LHCN-M2 (cell line): ENCODE data around the gene MLNR. TPM values are rescaled to one million over a fixed set of nuclear protein-coding genes. Genes with fewer than 3 reads are reported as not detected.
A peak's percentile ranks its signal among the peaks of the same experiment; 100 is the strongest.

ENCODE experiments used
- DNase-seq: peaks from one replicate; pipeline ENCODE4 v3.0.0-alpha.2; 2012; ENCODE audit warnings: low read depth
- total RNA-seq: library from RNA; depleted of rRNA; stranded (reverse); fragments of >200 nt; gene quantifications from 2 replicates; pipeline ENCODE4 v1.2.3, GENCODE V29; 2014

The MLNR gene
- total RNA-seq, 1 experiment from 2014 or later: not detected

- peak; percentile 26 for DNase-seq
Measured at GRCh38 chr13:49225223-49226042, 5.3 kb downstream of the MLNR start.

GRCh38 chr13:49226613-49227012, 6.5 kb downstream of the MLNR start:
- no peak for DNase-seq

- no peak for DNase-seq
Measured at GRCh38 chr13:49234741-49235140, 14.6 kb downstream of the MLNR start.

- no peak for DNase-seq
Measured at GRCh38 chr13:49235856-49236431, 15.8 kb downstream of the MLNR start.

GRCh38 chr13:49238621-49239020, 18.5 kb downstream of the MLNR start:
- DNase-seq: no peak

GRCh38 chr13:49240017-49240416, 19.9 kb downstream of the MLNR start:
- DNase-seq: peak; percentile 37

- DNase-seq: no peak
Measured at GRCh38 chr13:49241296-49241695, 21.2 kb downstream of the MLNR start.

GRCh38 chr13:49245101-49245500, 25.0 kb downstream of the MLNR start:
- no peak for DNase-seq

- no peak for DNase-seq
Measured at GRCh38 chr13:49246850-49247642, 26.9 kb downstream of the MLNR start.

GRCh38 chr13:49247643-49248621, 27.8 kb downstream of the MLNR start, which contains the start of gene CDADC1:
CDADC1 (plus strand) TSS chr13:49247925; CDS start chr13:49248038, 113 bp downstream.
- DNase-seq: peak; percentile 95

GRCh38 chr13:49248622-49249002, 28.5 kb downstream of the MLNR start:
- peak; percentile 10 for DNase-seq

GRCh38 chr13:49251326-49251725, 31.2 kb downstream of the MLNR start:
- no peak for DNase-seq

GRCh38 chr13:49253310-49253709, 33.2 kb downstream of the MLNR start:
- DNase-seq: no peak

- no peak for DNase-seq
Measured at GRCh38 chr13:49254007-49254406, 33.9 kb downstream of the MLNR start.

GRCh38 chr13:49256841-49257240, 36.7 kb downstream of the MLNR start:
- DNase-seq: peak; percentile 56

GRCh38 chr13:49258089-49258796, 38.1 kb downstream of the MLNR start:
- no peak for DNase-seq

- no peak for DNase-seq
Measured at GRCh38 chr13:49259586-49259985, 39.4 kb downstream of the MLNR start.

GRCh38 chr13:49262634-49263033, 42.5 kb downstream of the MLNR start:
- no peak for DNase-seq

- DNase-seq: peak; percentile 41
Measured at GRCh38 chr13:49265822-49266221, 45.7 kb downstream of the MLNR start.

GRCh38 chr13:49271264-49271663, 51.1 kb downstream of the MLNR start:
- no peak for DNase-seq
